ENCODE data around the gene NSMCE1. TPM values are rescaled to one million over a fixed set of nuclear protein-coding genes. Genes with fewer than 3 reads are reported as not detected.

The NSMCE1 gene
- total RNA-seq, 1 experiment from 2014 or later: 19.3 TPM

DNA sequence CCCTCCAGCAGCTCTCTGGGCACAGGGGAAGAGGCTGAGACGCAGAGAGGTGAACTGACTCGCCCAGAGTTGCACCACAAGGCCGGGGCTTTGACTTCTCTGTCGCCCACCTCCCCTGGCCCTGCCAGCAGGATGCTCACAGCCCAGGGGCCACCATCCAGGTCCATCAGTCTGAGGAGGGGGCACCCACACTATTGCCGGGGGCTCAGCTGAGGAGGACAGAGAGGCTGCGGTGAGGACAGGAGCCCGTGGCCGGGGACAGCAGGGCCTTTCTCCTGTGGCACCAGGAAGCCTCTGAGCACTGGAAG is 32.7 kb downstream of the NSMCE1 start:
- Histone ChIP-seq H4K91ac (ENCODE audit: insufficient read length, low read depth, low read length) (no peak overlapping the region), H3K4ac (ENCODE audit: low read depth, low read length) (no peak overlapping the region), H3K9ac (ENCODE audit: extremely low read depth, insufficient read length, low read length) (no peak overlapping the region), H4K5ac (ENCODE audit: insufficient read length, low read depth, low read length) (no peak overlapping the region), H3T11ph (ENCODE audit: low read length) (no peak overlapping the region), H3K27me3 (ENCODE audit: insufficient read depth, low read length) (no peaks in the 10 kb centered on the region), H4K20me1 (ENCODE audit: control insufficient read depth, insufficient read depth, insufficient read length) (no peaks in the 10 kb centered on the region), H3K23ac (ENCODE audit: insufficient read length, low read depth, low read length) (no peak overlapping the region), H3K23me2 (ENCODE audit: insufficient read length, low read depth, low read length, poor library complexity, severe bottlenecking) (no peaks in the 10 kb centered on the region), H3K18ac (ENCODE audit: insufficient read length, low read depth, low read length) (no peak overlapping the region), H3K4me2 (ENCODE audit: insufficient read depth, insufficient read length, low read length) (no peak overlapping the region), H2BK12ac (ENCODE audit: insufficient read length, low read depth, low read length) (no peak overlapping the region), H3K27ac (ENCODE audit: insufficient read length, low read depth, low read length) (no peak overlapping the region), H3K56ac (ENCODE audit: insufficient read length, low read depth, low read length) (no peak overlapping the region), H4K8ac (replicated peaks; ENCODE audit: insufficient read length, low read depth, low read length) (no peak overlapping the region), H3K79me1 (ENCODE audit: insufficient read depth, low read depth, low read length, poor library complexity, severe bottlenecking) (no peaks in the 10 kb centered on the region), H2BK120ac (ENCODE audit: low read depth, low read length, poor library complexity, severe bottlenecking) (no peak overlapping the region), H3K9me3 (ENCODE audit: control insufficient read depth, low read depth, low read length) (no peaks in the 10 kb centered on the region), H2BK5ac (ENCODE audit: insufficient read length, low read length) (no peak overlapping the region), H2BK20ac (ENCODE audit: low read depth, low read length, poor library complexity, severe bottlenecking) (no peak overlapping the region), H3K79me2 (ENCODE audit: insufficient read depth, low read length) (no peaks in the 10 kb centered on the region), H2BK15ac (ENCODE audit: low read depth, low read length) (no peak overlapping the region), H2AK5ac (ENCODE audit: insufficient read length, low read length) (no peak overlapping the region), H3K14ac (ENCODE audit: insufficient read depth, low read length) (no peak overlapping the region; the same call in 1 of the 2 replicates), H2AFZ (ENCODE audit: low read length) (no peak overlapping the region), H3K4me1 (ENCODE audit: insufficient read depth, low read length) (no peaks in the 10 kb centered on the region)
- TF ChIP-seq, protein P1, sequence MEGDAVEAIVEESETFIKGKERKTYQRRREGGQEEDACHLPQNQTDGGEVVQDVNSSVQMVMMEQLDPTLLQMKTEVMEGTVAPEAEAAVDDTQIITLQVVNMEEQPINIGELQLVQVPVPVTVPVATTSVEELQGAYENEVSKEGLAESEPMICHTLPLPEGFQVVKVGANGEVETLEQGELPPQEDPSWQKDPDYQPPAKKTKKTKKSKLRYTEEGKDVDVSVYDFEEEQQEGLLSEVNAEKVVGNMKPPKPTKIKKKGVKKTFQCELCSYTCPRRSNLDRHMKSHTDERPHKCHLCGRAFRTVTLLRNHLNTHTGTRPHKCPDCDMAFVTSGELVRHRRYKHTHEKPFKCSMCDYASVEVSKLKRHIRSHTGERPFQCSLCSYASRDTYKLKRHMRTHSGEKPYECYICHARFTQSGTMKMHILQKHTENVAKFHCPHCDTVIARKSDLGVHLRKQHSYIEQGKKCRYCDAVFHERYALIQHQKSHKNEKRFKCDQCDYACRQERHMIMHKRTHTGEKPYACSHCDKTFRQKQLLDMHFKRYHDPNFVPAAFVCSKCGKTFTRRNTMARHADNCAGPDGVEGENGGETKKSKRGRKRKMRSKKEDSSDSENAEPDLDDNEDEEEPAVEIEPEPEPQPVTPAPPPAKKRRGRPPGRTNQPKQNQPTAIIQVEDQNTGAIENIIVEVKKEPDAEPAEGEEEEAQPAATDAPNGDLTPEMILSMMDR (conservative IDR thresholded peaks at IDR 0.05): no peak
- 0 out of 7 replicates have a peak, but pooled peaks cover 0 to 2% (median 0%) of the 10 kb centered on the region in 3 experiments for H3K36me3 Mint-ChIP-seq (ENCODE audit: insufficient read depth in 1 of 3, low read depth in 3 of 3)
- H3K9me3 Mint-ChIP-seq: no peaks in the 10 kb centered on the region
- no peak for DNase-seq
- H3K27me3 Mint-ChIP-seq (ENCODE audit: low read depth): peaks cover 1% of the 10 kb centered on the region; the same call in 1 of the 2 replicates
- WGBS (ENCODE audit: extremely low coverage, insufficient read length, low lambda C conversion rate): no CpG with 5 or more reads among the region's 8 CpGs
- H3K4me1 Mint-ChIP-seq: peaks cover 9 to 21% of the 10 kb centered on the region in 2 experiments
- H3K27ac Mint-ChIP-seq: no peak overlapping the region
- H3K4me3 Mint-ChIP-seq: no peak overlapping the region

All from H9 (cell line).